Hepatocyte (in vitro differentiated cells): ENCODE data around the gene RCOR2.

Experiments
- EZH2phosphoT487 ChIP-seq: fragments of 200-600 bp; sonication (generic); IDR thresholded peaks from one replicate; pipeline ENCODE4 v1.6.1; 2018; ENCODE audit warnings: antibody characterized with exemption, mild to moderate bottlenecking, low read depth, moderate library complexity; ENCODE audit not compliant: unreplicated experiment, severe bottlenecking
- TF ChIP-seq, protein P1 (sequence below): fragments of 200-600 bp; sonication (generic); IDR thresholded peaks from 2 replicates; pipeline ENCODE4 v1.5.1; 2016; ENCODE audit warnings: antibody characterized with exemption, mild to moderate bottlenecking; ENCODE audit not compliant: poor library complexity

DNA sequence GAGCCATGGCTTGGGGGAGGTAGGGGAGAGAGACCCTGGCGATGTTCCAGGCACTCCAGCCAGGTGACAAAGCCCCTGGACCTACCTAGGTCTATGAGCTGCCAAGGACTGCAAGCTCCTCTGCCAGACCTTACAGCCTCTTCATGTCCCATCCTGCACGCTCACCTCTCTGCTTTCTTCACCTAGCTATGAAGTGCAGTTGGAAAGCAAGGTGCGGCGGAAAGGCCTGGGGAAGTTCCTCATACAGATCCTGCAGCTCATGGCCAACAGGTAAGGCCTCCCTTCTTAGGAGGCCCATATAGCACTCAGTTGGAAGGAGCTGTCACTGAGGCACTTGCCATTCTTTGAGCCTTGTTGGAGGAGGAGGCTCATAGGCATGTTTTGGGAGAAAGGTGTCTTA, 35.6 kb upstream of the RCOR2 start:
- TF ChIP-seq, protein P1, sequence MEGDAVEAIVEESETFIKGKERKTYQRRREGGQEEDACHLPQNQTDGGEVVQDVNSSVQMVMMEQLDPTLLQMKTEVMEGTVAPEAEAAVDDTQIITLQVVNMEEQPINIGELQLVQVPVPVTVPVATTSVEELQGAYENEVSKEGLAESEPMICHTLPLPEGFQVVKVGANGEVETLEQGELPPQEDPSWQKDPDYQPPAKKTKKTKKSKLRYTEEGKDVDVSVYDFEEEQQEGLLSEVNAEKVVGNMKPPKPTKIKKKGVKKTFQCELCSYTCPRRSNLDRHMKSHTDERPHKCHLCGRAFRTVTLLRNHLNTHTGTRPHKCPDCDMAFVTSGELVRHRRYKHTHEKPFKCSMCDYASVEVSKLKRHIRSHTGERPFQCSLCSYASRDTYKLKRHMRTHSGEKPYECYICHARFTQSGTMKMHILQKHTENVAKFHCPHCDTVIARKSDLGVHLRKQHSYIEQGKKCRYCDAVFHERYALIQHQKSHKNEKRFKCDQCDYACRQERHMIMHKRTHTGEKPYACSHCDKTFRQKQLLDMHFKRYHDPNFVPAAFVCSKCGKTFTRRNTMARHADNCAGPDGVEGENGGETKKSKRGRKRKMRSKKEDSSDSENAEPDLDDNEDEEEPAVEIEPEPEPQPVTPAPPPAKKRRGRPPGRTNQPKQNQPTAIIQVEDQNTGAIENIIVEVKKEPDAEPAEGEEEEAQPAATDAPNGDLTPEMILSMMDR: no peak
- TF ChIP-seq EZH2phosphoT487: no peak
